HG02571 (cell line): ENCODE results near the gene RHBDD2.

Experiments used
- ATAC-seq: cut with Tn5 transposase; IDR thresholded peaks from one replicate; pipeline ENCODE4 v1.9.1; 2021; ENCODE audit warnings: mild to moderate bottlenecking, moderate library complexity; ENCODE audit not compliant: unreplicated experiment

Gene RHBDD2

DNA sequence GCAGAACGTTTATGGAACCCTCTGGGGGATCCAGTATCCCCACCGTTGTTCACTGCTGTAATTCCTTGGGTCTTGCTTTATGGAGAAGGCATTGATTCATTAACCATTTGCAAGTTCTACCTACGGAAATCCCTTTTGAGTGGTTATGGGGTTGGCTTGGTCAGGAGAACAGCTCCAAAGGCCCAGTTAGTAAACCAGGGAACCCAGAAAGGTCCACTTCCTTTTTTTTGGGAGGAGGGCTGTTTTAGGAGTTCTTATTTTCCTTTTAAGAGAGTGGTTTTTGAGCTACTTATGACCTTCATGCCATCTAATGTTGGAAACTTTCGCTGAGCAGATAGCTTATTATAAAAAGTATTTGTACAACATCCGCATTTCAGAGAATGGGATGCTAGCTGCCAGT is 37.4 kb downstream of the RHBDD2 start:
- no peak for ATAC-seq

DNA sequence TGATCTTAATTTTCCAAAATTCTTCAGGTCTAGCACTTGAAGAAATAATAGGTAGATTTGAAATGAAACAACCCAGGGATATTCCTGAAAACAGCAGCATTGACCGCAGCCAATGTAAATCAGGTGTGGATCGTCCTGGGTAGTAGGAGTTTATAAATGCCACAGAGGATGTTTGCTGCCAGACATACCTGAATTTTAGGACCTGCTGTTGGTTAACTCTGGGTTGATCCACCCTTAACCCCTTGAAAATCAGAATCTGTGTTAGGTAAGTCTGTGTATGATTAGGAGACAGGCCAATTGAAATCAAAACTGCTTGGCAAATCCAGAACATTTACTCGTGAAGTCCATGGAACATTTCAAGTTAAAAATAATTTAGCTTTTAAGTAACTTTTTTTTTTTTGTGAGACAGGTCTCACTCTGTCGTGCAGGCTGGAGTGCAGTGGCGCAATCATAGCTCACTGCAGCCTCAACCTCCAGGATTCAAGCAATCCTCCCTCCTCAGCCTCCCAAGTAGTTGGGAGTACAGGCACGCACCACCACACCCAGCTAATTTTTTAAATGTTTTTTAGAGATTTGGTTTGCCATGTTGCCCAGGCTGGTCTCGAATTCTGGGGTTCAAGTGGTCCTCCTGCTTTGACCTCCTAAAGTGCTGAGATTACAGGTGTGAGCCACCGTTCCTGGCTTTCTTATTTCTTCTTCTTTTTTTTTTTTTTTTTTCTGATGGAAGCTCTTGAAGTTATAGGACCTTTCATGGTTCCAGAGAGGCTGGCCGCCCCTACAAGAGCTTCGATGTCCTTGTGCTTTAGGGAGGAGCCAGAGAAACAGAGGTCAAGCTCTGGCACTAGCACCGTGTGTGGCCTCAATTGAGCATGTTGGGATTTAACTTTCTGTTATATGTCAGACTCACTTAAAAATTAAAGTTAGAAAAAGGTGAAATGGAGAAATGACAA is 38.1 kb downstream of the RHBDD2 start:
- ATAC-seq, result no peak

- no peak for ATAC-seq
These were observed 41.8 kb downstream of the RHBDD2 start for GRCh38 chr7:75920431-75921161.

DNA sequence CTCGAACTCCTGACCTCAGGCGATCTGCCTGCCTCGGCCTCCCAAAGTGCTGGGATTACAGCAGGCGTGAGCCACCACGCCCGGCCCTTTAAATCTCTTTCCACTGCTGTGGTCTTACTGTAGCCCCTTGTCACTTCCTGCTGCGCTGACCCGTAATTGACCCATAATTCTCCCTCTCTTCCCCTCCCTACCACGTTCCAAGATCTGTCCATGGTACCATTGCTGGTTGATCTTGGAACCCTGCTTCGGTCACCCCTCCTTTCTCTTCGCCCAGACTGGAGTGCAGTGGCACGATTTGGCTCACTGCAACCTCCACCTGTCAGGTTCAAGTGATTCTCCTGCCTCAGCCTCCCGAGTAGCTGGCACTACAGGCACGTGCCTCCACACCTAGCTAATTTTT is 42.6 kb downstream of the RHBDD2 start:
- no peak for ATAC-seq

- ATAC-seq, result no peak
These were observed 44.3 kb downstream of the RHBDD2 start for GRCh38 chr7:75922966-75923603.

DNA sequence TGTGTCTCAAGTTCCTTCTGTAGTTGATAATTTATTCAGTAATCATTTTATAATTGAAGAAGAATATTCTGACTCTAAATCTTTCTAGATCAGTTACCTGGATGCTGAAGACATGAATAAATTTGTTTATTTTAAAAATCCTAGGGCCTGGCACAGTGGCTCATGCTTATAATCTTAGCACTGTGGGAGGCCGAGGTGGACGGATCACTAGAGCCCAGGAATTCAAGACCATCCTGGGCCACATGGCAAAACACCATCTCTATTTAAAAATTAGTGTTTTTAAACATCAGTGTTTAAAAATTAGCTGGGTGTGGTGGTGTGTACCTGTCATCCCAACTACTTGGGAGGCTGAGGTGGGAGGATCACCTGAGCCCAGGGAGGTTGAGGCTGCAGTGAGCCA is 45.4 kb downstream of the RHBDD2 start:
- ATAC-seq, result no peak

GRCh38 chr7:75924889-75925288 is 46.1 kb downstream of the RHBDD2 start:
- ATAC-seq, result no peak

- ATAC-seq, result no peak
These were observed 47.0 kb downstream of the RHBDD2 start for GRCh38 chr7:75925717-75926435.

- ATAC-seq, result no peak
These were observed 49.7 kb downstream of the RHBDD2 start for GRCh38 chr7:75928568-75928914.

DNA sequence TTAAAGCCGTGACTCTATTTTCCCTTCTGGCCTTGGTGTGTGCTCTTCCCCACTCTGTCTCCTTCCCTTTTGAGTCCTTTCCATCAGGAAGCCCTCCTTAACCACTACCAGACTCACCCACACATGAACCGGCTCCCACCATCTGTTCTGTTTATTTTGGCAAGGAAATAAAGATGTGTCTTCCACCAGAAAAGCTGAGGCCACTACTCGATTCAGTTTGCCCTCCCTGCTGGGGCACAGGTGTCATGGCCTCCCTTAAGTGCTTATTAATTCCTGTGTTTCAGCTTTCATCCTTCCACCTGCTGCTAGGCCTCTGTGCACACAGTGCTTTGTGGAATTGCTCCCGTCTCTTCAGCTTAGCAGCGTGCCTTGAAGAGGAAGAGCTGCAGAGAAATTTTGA is 52.8 kb downstream of the RHBDD2 start:
- ATAC-seq, result no peak

- ATAC-seq, result no peak
These were observed 59.3 kb downstream of the RHBDD2 start for GRCh38 chr7:75937958-75938786.
